Measurements from ENCODE around the gene SLC9A9. TPM values are rescaled to one million over a fixed set of nuclear protein-coding genes. Genes with fewer than 3 reads are reported as not detected.

Gene SLC9A9
- total RNA-seq, 1 donor from 2014 or later, result 14.6 TPM

- ATAC-seq, result no peak
Measured at GRCh38 chr3:143389388-143389787, 458.9 kb downstream of the SLC9A9 start.

GRCh38 chr3:143387425-143387824 lies 460.8 kb downstream of the SLC9A9 start:
- ATAC-seq, result no peak

DNA sequence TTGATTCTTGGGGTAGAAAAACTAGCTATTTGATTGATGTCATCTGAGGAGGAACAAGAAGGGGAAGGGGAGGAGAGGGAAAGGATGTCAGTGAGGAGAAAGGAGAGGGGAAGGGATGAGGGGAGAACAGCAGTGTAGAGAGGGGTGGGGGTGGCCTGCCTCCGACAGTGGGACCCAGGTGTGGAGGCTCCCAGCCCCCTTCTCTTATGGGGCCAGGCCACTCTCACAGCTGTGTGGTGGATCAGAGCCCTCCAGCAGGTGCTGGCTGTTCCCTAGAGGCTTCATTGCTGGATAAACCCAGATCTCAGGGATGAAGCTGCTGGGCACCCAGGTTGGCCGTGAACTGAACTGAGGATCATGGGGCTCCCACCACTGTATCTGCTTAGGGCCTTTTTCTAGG lies 464.2 kb downstream of the SLC9A9 start:
- ATAC-seq, result no peak

GRCh38 chr3:143383421-143383820 lies 464.8 kb downstream of the SLC9A9 start:
- no peak for ATAC-seq

DNA sequence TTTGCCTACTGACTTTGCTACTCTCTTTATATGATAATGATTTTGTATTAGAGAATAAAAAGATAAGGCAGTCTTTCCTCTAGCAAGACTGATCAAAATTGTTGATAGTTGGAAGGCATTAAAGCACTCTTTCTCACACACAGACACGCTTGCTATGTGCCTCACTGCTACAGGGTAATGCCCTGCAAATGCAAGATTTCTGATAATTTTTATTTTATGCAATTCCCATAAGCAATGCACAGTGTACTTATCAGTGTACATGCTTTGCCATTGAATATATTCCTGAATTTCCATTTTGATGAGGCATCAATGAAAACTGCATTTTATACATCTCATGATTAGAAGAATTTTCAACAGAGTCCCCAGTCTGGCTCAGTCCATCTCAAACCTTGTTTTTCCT lies 465.5 kb downstream of the SLC9A9 start:
- ATAC-seq, result no peak

- ATAC-seq, result no peak
Measured at GRCh38 chr3:143380449-143380848, 467.8 kb downstream of the SLC9A9 start.

GRCh38 chr3:143375698-143376097 lies 472.6 kb downstream of the SLC9A9 start:
- no peak for ATAC-seq

DNA sequence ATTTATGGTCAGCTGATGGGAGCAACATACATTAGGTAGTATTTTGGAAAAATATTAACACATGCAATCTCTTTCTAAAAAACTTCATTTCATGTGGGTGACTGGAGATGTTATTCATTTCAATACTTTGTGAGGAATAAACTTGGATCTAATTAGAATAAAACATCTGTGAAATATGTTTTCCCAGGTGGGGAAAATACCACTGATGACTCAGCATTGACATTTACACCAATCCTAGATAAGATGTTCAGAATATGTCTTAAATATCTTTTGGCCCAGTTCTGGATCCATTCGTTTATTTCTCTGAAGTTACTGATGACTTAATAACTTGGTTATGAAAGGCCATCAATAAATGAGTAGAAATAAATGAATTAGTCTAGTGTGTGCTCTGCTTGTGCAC lies 481.1 kb downstream of the SLC9A9 start:
- no peak for ATAC-seq

- ATAC-seq, result no peak
Measured at GRCh38 chr3:143366672-143367071, 481.6 kb downstream of the SLC9A9 start.

GRCh38 chr3:143363949-143364348 lies 484.3 kb downstream of the SLC9A9 start:
- no peak for ATAC-seq

- no peak for ATAC-seq
Measured at GRCh38 chr3:143363276-143363675, 485.0 kb downstream of the SLC9A9 start.

GRCh38 chr3:143362115-143362991 lies 485.9 kb downstream of the SLC9A9 start:
- no peak for ATAC-seq

DNA sequence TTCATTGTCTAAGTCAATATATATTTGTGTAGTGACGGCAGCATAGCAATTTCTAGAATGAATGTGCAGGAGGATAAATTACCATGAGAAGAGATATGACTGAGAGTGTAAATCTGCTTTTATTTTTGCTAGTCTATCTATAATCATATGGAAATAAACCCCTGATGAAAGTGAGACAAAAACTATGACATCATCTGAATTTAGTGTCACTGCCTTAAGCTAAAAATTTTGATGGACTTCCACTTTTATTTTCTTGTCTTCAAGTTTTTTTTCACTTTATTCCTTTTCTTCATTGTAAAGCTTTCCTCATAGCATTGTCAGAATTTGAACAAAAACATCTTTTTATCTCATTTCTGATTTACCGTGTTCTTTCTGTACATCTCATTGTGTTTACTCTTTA lies 486.7 kb downstream of the SLC9A9 start:
- ATAC-seq, result no peak

DNA sequence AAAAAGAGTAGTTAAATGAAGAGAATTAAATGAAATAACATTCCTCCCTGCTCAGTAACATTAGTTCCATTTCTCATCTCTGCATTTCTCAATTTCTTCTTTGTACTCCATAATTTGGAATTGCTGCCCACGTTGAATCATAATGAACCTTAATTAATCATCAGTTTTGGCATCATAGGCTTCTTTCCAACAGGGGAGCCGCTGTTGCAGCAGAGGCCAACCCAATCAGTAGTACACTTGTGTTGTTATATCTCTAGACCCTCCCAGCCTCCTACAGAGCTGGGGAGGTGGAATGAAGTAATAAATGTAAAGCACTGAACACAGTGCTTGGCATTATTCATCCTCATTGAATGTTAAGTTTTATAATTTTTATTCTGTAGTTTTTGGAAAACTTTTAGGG lies 488.0 kb downstream of the SLC9A9 start:
- no peak for ATAC-seq

- no peak for ATAC-seq
Measured at GRCh38 chr3:143358793-143359491, 489.3 kb downstream of the SLC9A9 start.

DNA sequence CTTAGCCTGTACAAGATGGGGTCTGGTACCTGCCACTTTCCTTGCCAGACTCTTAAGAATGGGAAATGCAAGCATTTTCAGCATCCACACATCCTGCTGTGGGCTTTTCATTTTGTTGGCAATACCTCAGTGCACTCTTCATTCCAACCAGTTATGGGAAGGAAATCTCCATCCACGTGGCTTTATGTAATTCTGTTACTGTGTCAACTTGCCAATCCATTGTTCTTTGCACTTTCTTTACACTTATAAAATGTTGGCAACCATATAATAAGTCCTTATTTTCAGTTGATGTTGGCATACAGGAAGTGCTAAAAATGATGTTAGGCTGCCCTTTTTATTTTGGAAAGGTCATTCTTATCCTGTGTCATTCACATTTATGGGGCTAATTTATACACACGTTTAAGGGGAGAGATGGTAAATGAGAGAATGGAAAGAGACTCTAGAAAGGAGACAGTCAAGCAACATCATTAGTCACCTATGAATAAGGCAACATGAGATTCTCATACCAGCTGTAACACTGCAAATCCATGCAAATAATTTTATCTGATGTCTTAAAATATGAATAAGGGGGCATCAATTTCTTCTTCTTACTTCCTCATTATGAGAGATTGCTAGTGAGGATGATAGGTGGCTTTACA lies 490.0 kb downstream of the SLC9A9 start:
- no peak for ATAC-seq

DNA sequence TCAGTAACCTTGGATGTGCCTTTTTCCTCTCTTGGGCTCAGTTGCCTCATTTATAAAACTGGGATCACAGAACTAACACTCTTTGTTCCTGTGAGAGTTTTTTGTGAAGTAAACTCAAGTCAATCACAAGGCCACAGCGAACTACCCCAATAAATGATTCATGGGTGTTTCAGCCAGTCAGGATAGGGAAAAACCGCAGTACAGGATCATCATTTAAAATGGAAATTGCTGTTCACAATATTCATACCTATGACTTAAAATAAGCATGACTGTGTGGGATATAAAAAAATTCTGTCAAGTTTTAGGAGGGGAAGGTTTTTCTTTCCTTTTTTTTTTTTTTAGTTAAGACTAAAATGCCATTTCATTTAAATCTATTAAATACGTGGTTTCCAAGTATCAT lies 490.6 kb downstream of the SLC9A9 start:
- no peak for ATAC-seq

GRCh38 chr3:143356839-143357238 lies 491.4 kb downstream of the SLC9A9 start:
- no peak for ATAC-seq

DNA sequence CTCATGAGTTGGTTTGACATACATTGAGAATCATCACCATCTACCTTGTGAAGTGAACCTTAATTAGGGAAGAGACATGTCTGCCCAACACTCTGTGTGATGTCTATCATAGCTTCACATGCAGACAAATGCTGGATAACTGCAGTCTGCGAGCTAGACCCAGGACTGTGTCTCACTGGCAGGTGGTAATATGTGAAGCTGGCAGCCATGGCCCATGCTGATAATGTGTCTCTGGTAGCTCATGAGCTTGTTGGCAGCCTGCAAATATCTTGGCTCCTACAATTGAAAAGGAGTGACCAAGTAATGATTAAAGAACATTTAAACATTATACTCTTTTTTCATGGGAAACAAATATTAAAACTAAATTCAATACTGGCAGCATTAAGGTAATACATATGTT lies 493.9 kb downstream of the SLC9A9 start:
- ATAC-seq, result no peak

DNA sequence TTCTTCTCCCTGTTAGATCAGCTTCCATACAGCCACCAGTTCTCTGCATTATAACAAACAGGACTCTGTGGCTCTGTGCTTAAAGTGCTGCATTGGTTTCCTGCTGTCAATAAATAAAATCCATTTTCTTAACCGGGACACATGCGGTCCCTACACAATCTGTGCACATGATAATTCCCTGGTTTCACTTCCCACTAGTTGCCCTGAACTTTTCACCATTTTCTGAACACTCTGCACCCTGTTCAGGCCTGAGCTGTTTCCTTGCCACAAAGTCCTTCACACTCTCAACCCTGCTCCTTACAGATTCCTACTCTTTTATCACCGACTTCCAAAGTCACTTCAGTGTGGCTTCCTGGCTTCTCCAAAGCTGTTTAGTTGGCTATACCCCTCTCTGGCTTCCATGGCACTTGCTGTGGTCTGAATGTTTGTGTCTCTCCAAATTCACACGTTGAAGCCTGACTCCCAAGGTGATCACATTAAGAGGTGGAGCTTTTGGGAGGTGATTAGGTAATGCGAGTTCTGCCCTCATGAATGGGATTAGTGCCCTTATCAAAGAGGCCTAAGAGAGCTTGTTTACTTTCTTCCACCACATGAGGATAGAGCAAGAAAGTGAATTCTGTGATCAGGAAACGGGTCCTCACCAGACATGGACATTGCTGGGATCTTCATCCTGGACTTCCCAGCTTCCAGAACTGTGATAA lies 495.3 kb downstream of the SLC9A9 start:
- ATAC-seq, result no peak

DNA sequence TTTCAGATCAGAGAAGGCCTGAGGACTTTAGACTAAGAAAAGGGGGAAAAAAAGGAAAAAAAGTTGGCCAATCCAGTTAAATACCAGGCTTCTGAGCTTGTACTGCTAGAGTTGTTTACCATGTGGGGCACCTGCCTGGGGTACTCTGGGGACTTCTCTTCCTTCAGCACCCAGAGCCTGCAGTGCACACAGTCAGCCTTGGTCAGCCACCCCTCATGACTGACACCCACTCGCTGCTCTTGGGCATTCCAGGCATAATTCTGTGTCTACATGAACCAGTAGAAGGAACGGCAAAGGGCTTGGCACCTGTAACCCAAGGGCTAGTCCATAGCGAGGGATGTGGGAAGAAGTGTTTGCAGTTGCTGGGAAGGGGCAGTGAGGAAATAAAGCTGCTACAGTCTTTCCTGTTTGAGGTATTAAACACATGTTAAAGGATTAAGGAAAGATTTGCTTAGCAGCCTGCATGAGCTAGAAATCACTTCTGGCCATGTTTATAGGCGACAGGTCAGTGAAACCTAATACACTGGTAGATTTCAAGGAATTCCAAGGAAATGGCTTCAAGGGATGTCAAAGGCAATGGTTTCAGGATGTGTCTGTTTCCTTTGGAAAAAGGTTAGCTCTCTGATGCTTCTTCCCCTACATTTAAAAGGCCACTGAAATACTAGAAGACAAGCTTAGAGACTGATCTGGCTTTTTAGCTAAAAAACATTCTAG lies 496.2 kb downstream of the SLC9A9 start:
- ATAC-seq, result no peak

- no peak for ATAC-seq
Measured at GRCh38 chr3:143351354-143351753, 496.9 kb downstream of the SLC9A9 start.
